ENCODE results near the gene NGF.
"Not testable (repeated sequence)": the region's sequence is repeated elsewhere in the genome, so short reads cannot be mapped to it uniquely, and the experiment has no call there.

NGF gene

GRCh38 chr1:115364780-115365155 lies 26.7 kb upstream of the NGF start:
- no peak overlapping the region for H3K4me3 ChIP-seq (ENCODE audit: control insufficient read depth, low read depth, low read length)
- DNase-seq (ENCODE audit: low read depth): no peak
- no peak for TF ChIP-seq CTCF (conservative IDR thresholded peaks at IDR 0.05; ENCODE audit: control insufficient read depth, insufficient read depth, low read depth, low read length)

GRCh38 chr1:115364046-115364779 lies 26.2 kb upstream of the NGF start:
- DNase-seq (ENCODE audit: low read depth): peak; percentile 11
- no peak overlapping the region for H3K4me3 ChIP-seq (ENCODE audit: control insufficient read depth, low read depth, low read length)
- TF ChIP-seq CTCF (conservative IDR thresholded peaks at IDR 0.05; ENCODE audit: control insufficient read depth, insufficient read depth, low read depth, low read length): no peak

GRCh38 chr1:115363171-115363570 lies 25.1 kb upstream of the NGF start:
- DNase-seq (ENCODE audit: low read depth): no peak
- TF ChIP-seq CTCF (conservative IDR thresholded peaks at IDR 0.05; ENCODE audit: control insufficient read depth, insufficient read depth, low read depth, low read length): no peak
- no peak overlapping the region for H3K4me3 ChIP-seq (ENCODE audit: control insufficient read depth, low read depth, low read length)

- DNase-seq (ENCODE audit: low read depth): not testable (repeated sequence)
These were observed 22.6 kb upstream of the NGF start for GRCh38 chr1:115360505-115361129.

GRCh38 chr1:115359787-115360452 lies 21.9 kb upstream of the NGF start:
- DNase-seq (ENCODE audit: low read depth); H3K4me3 ChIP-seq (ENCODE audit: control insufficient read depth, low read depth, low read length): not testable (repeated sequence)

More at GRCh38 chr1:115360505-115361129, 22.6 kb upstream of the NGF start:
- H3K4me3 ChIP-seq (ENCODE audit: control insufficient read depth, low read depth, low read length): not testable (repeated sequence)

- H3K4me3 ChIP-seq (ENCODE audit: control insufficient read depth, low read depth, low read length): no peak overlapping the region
- no peak for TF ChIP-seq CTCF (conservative IDR thresholded peaks at IDR 0.05; ENCODE audit: control insufficient read depth, insufficient read depth, low read depth, low read length)
These were observed 18.3 kb upstream of the NGF start for GRCh38 chr1:115356356-115356755.

GRCh38 chr1:115355069-115355468 lies 17.0 kb upstream of the NGF start:
- DNase-seq (ENCODE audit: low read depth): no peak
- H3K4me3 ChIP-seq (ENCODE audit: control insufficient read depth, low read depth, low read length): no peak overlapping the region
- no peak for TF ChIP-seq CTCF (conservative IDR thresholded peaks at IDR 0.05; ENCODE audit: control insufficient read depth, insufficient read depth, low read depth, low read length)

More at GRCh38 chr1:115356356-115356755, 18.3 kb upstream of the NGF start:
- no peak for DNase-seq (ENCODE audit: low read depth)
